ENCODE measurements around the gene ID3. TPM values are rescaled to one million over a fixed set of nuclear protein-coding genes. Genes with fewer than 3 reads are reported as not detected.
A peak's percentile ranks its signal among the peaks of the same experiment; 100 is the strongest.
"Not testable (repeated sequence)": the region's sequence is repeated elsewhere in the genome, so short reads cannot be mapped to it uniquely, and the experiment has no call there.

The ID3 gene
- total and polyA plus RNA-seq, 7 experiments from 2014 or later, result 13.0 to 89.4 (median 28.3) TPM

DNA sequence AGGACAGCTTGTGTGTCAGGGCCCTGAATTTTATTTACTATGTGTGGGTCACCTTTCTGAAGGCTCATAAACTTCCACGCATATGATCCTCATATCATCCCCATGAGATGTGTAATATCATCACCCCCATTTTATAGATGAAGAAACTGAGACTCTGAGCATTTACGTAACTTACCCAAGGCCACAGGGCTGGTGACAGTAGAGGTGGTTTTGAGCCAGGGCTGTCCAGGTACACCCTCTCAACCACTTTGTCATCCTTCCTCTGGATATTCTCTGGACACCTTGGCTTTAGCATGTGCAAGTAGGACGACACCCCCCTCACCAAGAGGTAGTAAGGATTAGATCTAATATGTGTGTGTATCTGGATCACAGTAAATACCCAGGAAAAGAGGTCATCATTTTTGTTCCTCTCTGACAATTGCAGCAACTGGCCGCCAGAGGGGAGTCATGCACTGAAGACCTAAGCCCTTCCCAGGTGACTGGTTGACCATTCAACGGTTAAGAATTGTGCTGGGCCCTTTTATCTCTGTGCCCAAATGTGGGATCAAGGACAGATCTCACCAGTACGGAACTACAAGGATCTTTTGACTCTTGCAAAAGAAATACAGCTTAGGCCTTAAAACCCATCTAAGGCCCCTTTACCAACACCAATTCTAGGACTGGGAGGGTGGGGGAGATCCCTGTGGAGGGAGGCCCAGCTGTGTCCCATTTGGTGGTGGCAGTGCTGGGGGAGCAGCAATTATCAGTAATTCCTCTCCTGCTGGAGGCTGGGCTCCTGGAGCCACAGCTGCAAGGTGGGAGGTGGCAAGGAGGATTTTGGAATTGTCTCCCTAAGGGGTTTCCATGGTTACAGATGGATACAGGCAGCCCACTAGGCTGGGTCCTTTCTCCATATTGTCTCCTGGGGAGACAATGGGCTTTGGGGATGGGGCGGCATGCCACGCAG, 14.6 kb downstream of the ID3 start:
- Histone ChIP-seq H3K9me3 (ENCODE audit: control insufficient read depth in 2 of 3, low read length in 3 of 3) (no peaks in the 10 kb centered on the region), H3K27me3 (ENCODE audit: control insufficient read depth in 2 of 2, insufficient read depth in 2 of 2, low read length in 2 of 2) (no peaks in the 10 kb centered on the region), H3K27ac (ENCODE audit: low read depth, low read length) (no peak overlapping the region), H3K4me1 (ENCODE audit: control insufficient read depth in 2 of 2, insufficient read depth in 2 of 2, low read length in 2 of 2) (peaks cover 10 to 18% of the 10 kb centered on the region in 2 donors), H3K36me3 (ENCODE audit: control insufficient read depth in 2 of 3, insufficient read depth in 3 of 3, low read length in 3 of 3) (no peaks in the 10 kb centered on the region), H3K4me3 (ENCODE audit: low read length) (no peak overlapping the region)
- CTCF ChIA-PET, result interaction anchor here (0.6 to 25.8 kb wide), 21 partner anchors 12 to 205 kb away, joined by 3 to 643 read pairs (median 3); partner anchors contain the start of genes E2F2 and ID3
- peaks cover 0 to 4% (median 0%) of the 10 kb centered on the region in 11 donors for H3K9me3 Mint-ChIP-seq
- H3K36me3 Mint-ChIP-seq, result no peaks in the 10 kb centered on the region
- H3K4me3 Mint-ChIP-seq, result no peak overlapping the region
- no peak overlapping the region for H3K27ac Mint-ChIP-seq
- H3K4me1 Mint-ChIP-seq, result peaks cover 4 to 43% (median 24%) of the 10 kb centered on the region in 7 donors
- ATAC-seq (peak; percentile 54), DNase-seq (peak; percentile 49 to 72 (median 60))
- no peaks in the 10 kb centered on the region for H3K27me3 Mint-ChIP-seq
- POLR2A ChIA-PET, result interaction anchor here (0.6 to 19.0 kb wide), 13 partner anchors 10 to 100 kb away, joined by 3 to 559 read pairs (median 6); partner anchors contain the start of gene ID3
- intact Hi-C loops (cut with micrococcal nuclease), result loop anchor here (1.0 to 2.0 kb wide), 3 partner anchors 10 to 93 kb away; no protein-coding TSS in a partner anchor

DNA sequence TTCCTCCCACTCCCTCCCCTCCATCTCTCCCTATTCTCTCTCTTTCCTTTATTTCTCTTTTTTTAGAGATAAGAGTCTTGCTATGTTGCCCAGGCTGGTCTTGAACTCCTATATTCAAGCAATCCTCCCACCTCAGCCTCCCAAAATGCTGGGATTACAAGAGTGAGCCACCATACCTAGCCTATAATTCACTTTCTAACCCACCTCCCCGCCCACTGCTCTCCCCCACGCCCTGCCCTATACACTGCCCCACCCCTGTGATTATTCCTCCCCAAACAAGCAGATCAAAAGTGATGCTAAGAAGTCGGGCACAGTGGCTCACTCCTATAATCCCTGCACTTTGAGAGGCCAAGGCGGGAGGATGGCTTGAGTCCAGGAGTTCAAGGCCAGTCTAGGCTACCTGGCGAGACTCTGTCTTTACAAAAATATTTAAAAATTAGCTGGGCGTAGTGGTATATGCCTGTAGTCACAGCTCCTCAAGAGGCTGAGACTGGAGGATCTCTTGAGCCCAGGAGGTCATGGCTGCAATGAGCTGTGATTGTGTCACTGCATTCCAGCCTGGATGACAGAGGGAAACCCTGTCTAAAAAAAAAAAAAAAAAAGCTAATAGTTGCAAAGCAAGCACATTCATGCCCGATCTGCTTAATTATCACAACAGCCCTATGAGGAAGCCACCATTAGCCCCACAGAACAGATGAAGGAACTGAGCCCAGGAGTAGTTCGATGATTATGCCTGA, 15.4 kb downstream of the ID3 start:
- no peak overlapping the region for H3K27ac ChIP-seq (ENCODE audit: low read depth, low read length)
- Mint-ChIP-seq H3K4me3 (no peak overlapping the region), H3K9me3 (peaks cover 0 to 4% (median 0%) of the 10 kb centered on the region in 11 donors), H3K4me1 (peaks cover 4 to 41% (median 22%) of the 10 kb centered on the region in 7 donors), H3K27ac (no peak overlapping the region), H3K27me3 (no peaks in the 10 kb centered on the region), H3K36me3 (no peaks in the 10 kb centered on the region)
- ATAC-seq, result no peak
- H3K9me3 ChIP-seq (ENCODE audit: control insufficient read depth in 2 of 3, low read length in 3 of 3), result no peaks in the 10 kb centered on the region
- intact Hi-C loops (cut with micrococcal nuclease), result loop anchor here (1.0 to 2.0 kb wide), 3 partner anchors 10 to 93 kb away; no protein-coding TSS in a partner anchor
- DNase-seq, result no peak
- H3K36me3 ChIP-seq (ENCODE audit: control insufficient read depth in 2 of 3, insufficient read depth in 3 of 3, low read length in 3 of 3), result no peaks in the 10 kb centered on the region
- H3K27me3 ChIP-seq (ENCODE audit: control insufficient read depth in 2 of 2, insufficient read depth in 2 of 2, low read length in 2 of 2), result no peaks in the 10 kb centered on the region
- CTCF ChIA-PET, result interaction anchor here (0.7 to 25.8 kb wide), 15 partner anchors 11 to 107 kb away, joined by 3 to 643 read pairs (median 7); partner anchors contain the start of gene ID3
- POLR2A ChIA-PET, result interaction anchor here (0.7 to 19.0 kb wide), 9 partner anchors 10 to 198 kb away, joined by 3 to 559 read pairs (median 7); partner anchors contain the start of gene ID3
- H3K4me1 ChIP-seq (ENCODE audit: control insufficient read depth in 2 of 2, insufficient read depth in 2 of 2, low read length in 2 of 2), result peaks cover 14 to 22% of the 10 kb centered on the region in 2 donors
- H3K4me3 ChIP-seq (ENCODE audit: low read length), result no peak overlapping the region

DNA sequence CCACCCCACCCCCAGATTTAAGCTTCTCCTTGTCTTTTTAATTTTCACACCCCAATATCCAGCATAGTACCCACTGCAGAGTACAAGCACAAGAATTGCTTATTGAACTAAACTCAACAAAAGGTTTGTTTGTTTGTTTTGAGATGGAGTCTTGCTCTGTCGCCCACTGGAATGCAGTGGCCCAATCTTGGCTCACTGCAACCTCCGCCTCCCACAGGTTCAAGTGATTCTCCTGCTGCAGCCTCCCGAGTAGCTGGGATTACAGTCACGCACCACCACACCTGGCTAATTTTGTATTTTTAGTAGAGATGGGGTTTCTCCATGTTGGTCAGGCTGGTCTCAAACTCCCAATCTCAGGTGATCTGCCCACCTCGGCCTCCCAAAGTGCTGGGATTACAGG, 16.4 kb downstream of the ID3 start:
- H3K27ac ChIP-seq (ENCODE audit: low read depth, low read length); H3K4me3 Mint-ChIP-seq; DNase-seq; H3K36me3 Mint-ChIP-seq; ATAC-seq; H3K27me3 ChIP-seq (ENCODE audit: control insufficient read depth in 2 of 2, insufficient read depth in 2 of 2, low read length in 2 of 2); H3K4me3 ChIP-seq (ENCODE audit: low read length); H3K27ac Mint-ChIP-seq; H3K27me3 Mint-ChIP-seq; H3K36me3 ChIP-seq (ENCODE audit: control insufficient read depth in 2 of 3, insufficient read depth in 3 of 3, low read length in 3 of 3); intact Hi-C loops (cut with micrococcal nuclease); H3K9me3 Mint-ChIP-seq; H3K9me3 ChIP-seq (ENCODE audit: control insufficient read depth in 2 of 3, low read length in 3 of 3): not testable (repeated sequence)
- POLR2A ChIA-PET, result interaction anchor here (0.6 to 19.0 kb wide), 3 partner anchors 12 to 90 kb away, joined by 3 to 559 read pairs (median 4); partner anchors contain the start of gene E2F2
- CTCF ChIA-PET, result interaction anchor here (0.8 to 25.8 kb wide), 4 partner anchors 8 to 90 kb away, joined by 3 to 643 read pairs (median 26); no protein-coding TSS in a partner anchor
- peaks cover 4 to 33% (median 20%) of the 10 kb centered on the region in 7 donors for H3K4me1 Mint-ChIP-seq
- peaks cover 14 to 17% of the 10 kb centered on the region in 2 donors for H3K4me1 ChIP-seq (ENCODE audit: control insufficient read depth in 2 of 2, insufficient read depth in 2 of 2, low read length in 2 of 2)

DNA sequence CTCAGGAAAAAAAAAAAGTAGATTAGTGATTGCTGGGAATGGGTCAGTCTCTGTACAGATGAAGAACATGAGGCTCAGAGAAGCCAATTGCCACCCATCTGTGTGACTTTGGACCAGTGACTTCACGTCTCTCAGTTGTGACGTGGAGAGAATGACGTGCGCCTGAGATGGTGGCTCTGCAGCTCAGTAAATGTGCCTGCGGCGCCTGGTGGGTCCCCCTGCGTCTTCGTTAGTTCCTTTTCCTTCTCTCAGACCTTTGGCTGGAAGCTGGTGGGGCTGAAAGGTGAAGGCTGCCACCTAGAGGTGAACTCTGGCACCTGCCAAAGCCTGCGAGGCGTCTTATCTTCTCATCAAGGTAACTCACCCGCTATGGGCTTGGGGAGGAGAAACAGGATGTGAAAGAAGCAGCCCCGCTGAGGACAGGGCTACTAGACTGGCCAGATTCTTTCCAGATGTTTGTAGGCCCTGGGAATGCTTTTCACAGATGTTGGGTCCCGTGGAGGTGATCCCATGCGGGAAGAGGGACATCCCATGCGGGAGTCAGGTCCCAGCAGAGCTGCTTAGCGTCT, 19.5 kb downstream of the ID3 start:
- no peaks in the 10 kb centered on the region for H3K9me3 ChIP-seq (ENCODE audit: control insufficient read depth in 2 of 3, low read length in 3 of 3)
- Mint-ChIP-seq H3K4me3 (peak overlapping the region in 9 of 10 donors; percentile 35 to 66 (median 53)), H3K27me3 (no peaks in the 10 kb centered on the region), H3K36me3 (no peaks in the 10 kb centered on the region), H3K27ac (peak overlapping the region; percentile 43 to 85 (median 73)), H3K4me1 (peaks cover 3 to 23% (median 17%) of the 10 kb centered on the region in 7 donors), H3K9me3 (peaks cover 0 to 4% (median 0%) of the 10 kb centered on the region in 11 donors)
- H3K27me3 ChIP-seq (ENCODE audit: control insufficient read depth in 2 of 2, insufficient read depth in 2 of 2, low read length in 2 of 2), result no peaks in the 10 kb centered on the region
- H3K27ac ChIP-seq (ENCODE audit: low read depth, low read length), result no peak overlapping the region
- ATAC-seq (peak; percentile 98), DNase-seq (peak; percentile 73 to 93 (median 91))
- POLR2A ChIA-PET, result interaction anchor here (0.6 to 2.3 kb wide), 9 partner anchors 41 to 282 kb away, joined by 3 to 11 read pairs (median 4); partner anchors contain the start of gene RPL11
- peaks cover 10 to 11% of the 10 kb centered on the region in 2 donors for H3K4me1 ChIP-seq (ENCODE audit: control insufficient read depth in 2 of 2, insufficient read depth in 2 of 2, low read length in 2 of 2)
- H3K4me3 ChIP-seq (ENCODE audit: low read length), result no peak overlapping the region
- no peaks in the 10 kb centered on the region for H3K36me3 ChIP-seq (ENCODE audit: control insufficient read depth in 2 of 3, insufficient read depth in 3 of 3, low read length in 3 of 3)
- intact Hi-C loops (cut with micrococcal nuclease), result loop anchor here (1.0 to 10.0 kb wide), 7 partner anchors 8 to 441 kb away; partner anchors contain the start of genes E2F2 (in 2 of the 2), ASAP3 (in 1 of the 2), HNRNPR (in 1 of the 2) and ZNF436 (in 1 of the 2)
- CTCF ChIA-PET, result interaction anchor here (0.6 to 25.8 kb wide), 12 partner anchors 11 to 93 kb away, joined by 3 to 643 read pairs (median 4); partner anchors contain the start of gene ASAP3

DNA sequence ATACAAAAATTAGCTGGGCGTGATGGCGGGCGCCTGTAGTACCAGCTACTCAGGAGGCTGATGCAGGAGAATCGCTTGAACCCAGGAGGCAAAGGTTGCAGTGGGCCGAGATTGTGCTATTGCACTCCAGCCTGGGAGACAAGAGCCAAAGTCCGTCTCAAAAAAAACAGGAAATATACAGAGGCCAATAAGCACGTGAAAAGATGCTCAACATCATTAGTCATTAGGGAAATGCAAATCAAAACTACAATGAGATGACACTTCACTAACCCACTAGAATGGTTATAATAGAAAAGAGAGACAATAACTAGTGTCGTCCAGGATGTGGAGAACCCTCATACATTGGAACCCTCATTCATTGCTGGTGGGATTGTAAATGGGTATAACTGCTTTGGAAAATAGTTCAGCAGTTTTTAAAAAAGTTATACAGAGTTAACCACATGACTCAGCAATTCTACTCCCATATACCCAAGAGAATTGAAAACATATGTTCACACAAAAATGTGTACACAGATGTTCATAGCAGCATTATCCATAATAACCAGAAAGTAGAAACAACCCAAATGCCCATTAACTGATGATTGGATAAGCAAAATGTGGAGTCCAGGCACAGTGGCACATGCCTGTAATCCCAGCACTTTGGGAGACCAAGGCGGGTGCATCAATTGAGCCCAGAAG, 21.9 kb downstream of the ID3 start:
- H3K9me3 Mint-ChIP-seq, result peaks cover 0 to 3% (median 0%) of the 10 kb centered on the region in 11 donors
- no peaks in the 10 kb centered on the region for H3K36me3 ChIP-seq (ENCODE audit: control insufficient read depth in 2 of 3, insufficient read depth in 3 of 3, low read length in 3 of 3)
- no peak overlapping the region for H3K27ac ChIP-seq (ENCODE audit: low read depth, low read length)
- intact Hi-C loops (cut with micrococcal nuclease), result loop anchor here in 1 of 2 donors (10.0 kb wide), 1 partner anchor 193 kb away; the partner anchor contains the start of gene HNRNPR
- H3K27me3 ChIP-seq (ENCODE audit: control insufficient read depth in 2 of 2, insufficient read depth in 2 of 2, low read length in 2 of 2), result no peaks in the 10 kb centered on the region
- peaks cover 11 to 23% of the 10 kb centered on the region in 2 donors for H3K4me1 ChIP-seq (ENCODE audit: control insufficient read depth in 2 of 2, insufficient read depth in 2 of 2, low read length in 2 of 2)
- H3K9me3 ChIP-seq (ENCODE audit: control insufficient read depth in 2 of 3, low read length in 3 of 3), result no peaks in the 10 kb centered on the region
- CTCF ChIA-PET, result interaction anchor here (0.6 to 11.5 kb wide), 4 partner anchors 9 to 91 kb away, joined by 3 to 203 read pairs (median 4); no protein-coding TSS in a partner anchor
- no peaks in the 10 kb centered on the region for H3K36me3 Mint-ChIP-seq
- peaks cover 9 to 38% (median 19%) of the 10 kb centered on the region in 7 donors for H3K4me1 Mint-ChIP-seq
- no peaks in the 10 kb centered on the region for H3K27me3 Mint-ChIP-seq
- no peak for DNase-seq
- ATAC-seq, result no peak
- POLR2A ChIA-PET, result no interaction called here
- no peak overlapping the region for H3K4me3 ChIP-seq (ENCODE audit: low read length)
- peak overlapping the region in 1 of 9 donors; percentile 6 for H3K27ac Mint-ChIP-seq
- H3K4me3 Mint-ChIP-seq, result no peak overlapping the region

All from naive thymus-derived CD4-positive, alpha-beta T cell (primary cell).